ENCODE results near the gene SH3GL1.

DNA sequence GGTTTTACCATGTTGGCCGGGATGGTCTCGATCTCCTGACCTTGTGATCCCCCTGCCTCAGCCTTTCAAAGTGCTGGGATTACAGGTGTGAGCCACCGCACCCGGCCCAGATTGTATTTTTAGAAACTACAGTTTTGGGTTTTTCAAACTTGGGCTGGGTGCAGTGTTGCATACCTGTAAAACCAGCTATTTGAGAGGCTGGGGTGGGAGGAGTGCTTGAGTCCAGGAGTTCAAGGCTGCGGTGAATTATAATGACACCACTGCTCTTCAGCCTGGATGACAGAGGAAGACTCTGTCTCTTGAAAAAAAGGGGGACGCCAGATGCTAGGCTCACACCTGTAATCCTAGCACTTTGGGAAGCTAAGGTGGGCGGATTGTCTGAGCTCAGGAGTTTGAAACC is 6.3 kb upstream of the SH3GL1 start:
- TF ChIP-seq EZH2 (IDR thresholded peaks at IDR 0.05; ENCODE audit: borderline replicate concordance, low read depth, low read length, poor library complexity, severe bottlenecking) = no peak
- TF ChIP-seq, protein P1, sequence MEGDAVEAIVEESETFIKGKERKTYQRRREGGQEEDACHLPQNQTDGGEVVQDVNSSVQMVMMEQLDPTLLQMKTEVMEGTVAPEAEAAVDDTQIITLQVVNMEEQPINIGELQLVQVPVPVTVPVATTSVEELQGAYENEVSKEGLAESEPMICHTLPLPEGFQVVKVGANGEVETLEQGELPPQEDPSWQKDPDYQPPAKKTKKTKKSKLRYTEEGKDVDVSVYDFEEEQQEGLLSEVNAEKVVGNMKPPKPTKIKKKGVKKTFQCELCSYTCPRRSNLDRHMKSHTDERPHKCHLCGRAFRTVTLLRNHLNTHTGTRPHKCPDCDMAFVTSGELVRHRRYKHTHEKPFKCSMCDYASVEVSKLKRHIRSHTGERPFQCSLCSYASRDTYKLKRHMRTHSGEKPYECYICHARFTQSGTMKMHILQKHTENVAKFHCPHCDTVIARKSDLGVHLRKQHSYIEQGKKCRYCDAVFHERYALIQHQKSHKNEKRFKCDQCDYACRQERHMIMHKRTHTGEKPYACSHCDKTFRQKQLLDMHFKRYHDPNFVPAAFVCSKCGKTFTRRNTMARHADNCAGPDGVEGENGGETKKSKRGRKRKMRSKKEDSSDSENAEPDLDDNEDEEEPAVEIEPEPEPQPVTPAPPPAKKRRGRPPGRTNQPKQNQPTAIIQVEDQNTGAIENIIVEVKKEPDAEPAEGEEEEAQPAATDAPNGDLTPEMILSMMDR (conservative IDR thresholded peaks at IDR 0.05; ENCODE audit: low read depth, low read length) = no peak
